Measurements from ENCODE around the gene KLHL36. TPM values are rescaled to one million over a fixed set of nuclear protein-coding genes. Genes with fewer than 3 reads are reported as not detected.
A peak's percentile ranks its signal among the peaks of the same experiment; 100 is the strongest.

KLHL36 gene
- total and polyA plus RNA-seq, 8 donors = 18.1 to 41.5 (median 26.5) TPM

DNA sequence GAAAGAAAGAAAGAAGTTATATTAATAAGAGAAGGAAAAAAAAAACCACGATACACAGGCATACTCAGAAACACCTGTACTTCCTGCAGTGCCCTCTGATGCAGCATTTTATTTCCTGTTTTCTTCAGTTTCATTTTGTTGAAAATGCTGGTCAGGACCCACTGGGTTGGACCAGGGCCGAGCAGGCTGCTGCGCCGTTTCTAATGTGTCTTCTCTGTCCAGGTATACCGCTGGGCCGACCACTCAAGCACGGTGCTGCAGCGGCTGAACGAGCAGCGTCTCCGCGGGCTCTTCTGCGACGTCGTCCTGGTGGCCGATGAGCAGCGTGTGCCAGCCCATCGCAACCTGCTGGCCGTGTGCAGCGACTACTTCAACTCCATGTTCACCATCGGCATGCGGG, 8.3 kb downstream of the KLHL36 start:
- Histone ChIP-seq H3K4me3 (no peak overlapping the region), H3K9me3 (no peaks in the 10 kb centered on the region), H3K27ac (no peak overlapping the region), H3K4me1 (no peaks in the 10 kb centered on the region), H3K27me3 (no peaks in the 10 kb centered on the region), H3K36me3 (peaks cover 7 to 46% (median 27%) of the 10 kb centered on the region in 3 donors)
- intact Hi-C loops (cut with DNase I) = no loop called here
- 97% methylated on average over 22 of the region's 22 CpGs for WGBS, 2 donors
- no peak for ATAC-seq
- FAIRE-seq = no peak
- TF ChIP-seq, protein P1, sequence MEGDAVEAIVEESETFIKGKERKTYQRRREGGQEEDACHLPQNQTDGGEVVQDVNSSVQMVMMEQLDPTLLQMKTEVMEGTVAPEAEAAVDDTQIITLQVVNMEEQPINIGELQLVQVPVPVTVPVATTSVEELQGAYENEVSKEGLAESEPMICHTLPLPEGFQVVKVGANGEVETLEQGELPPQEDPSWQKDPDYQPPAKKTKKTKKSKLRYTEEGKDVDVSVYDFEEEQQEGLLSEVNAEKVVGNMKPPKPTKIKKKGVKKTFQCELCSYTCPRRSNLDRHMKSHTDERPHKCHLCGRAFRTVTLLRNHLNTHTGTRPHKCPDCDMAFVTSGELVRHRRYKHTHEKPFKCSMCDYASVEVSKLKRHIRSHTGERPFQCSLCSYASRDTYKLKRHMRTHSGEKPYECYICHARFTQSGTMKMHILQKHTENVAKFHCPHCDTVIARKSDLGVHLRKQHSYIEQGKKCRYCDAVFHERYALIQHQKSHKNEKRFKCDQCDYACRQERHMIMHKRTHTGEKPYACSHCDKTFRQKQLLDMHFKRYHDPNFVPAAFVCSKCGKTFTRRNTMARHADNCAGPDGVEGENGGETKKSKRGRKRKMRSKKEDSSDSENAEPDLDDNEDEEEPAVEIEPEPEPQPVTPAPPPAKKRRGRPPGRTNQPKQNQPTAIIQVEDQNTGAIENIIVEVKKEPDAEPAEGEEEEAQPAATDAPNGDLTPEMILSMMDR (IDR thresholded peaks at IDR 0.05) = no peak
- no peak for DNase-seq

DNA sequence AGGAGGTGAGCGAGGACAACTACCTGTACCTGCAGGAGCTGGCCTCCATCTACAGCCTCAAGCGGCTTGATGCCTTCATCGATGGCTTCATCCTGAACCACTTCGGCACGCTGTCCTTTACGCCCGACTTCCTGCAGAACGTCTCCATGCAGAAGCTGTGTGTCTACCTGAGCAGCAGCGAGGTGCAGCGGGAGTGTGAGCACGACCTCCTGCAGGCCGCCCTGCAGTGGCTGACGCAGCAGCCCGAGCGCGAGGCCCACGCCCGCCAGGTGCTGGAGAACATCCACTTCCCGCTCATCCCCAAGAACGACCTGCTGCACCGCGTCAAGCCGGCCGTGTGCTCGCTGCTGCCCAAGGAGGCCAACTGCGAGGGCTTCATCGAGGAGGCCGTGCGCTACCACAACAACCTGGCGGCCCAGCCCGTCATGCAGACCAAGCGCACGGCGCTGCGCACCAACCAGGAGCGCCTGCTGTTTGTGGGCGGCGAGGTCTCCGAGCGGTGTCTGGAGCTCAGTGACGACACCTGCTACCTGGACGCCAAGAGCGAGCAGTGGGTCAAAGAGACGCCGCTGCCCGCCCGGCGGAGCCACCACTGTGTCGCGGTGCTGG, 9.0 kb downstream of the KLHL36 start:
- no peak for ATAC-seq
- Histone ChIP-seq H3K36me3 (peaks cover 7 to 53% (median 32%) of the 10 kb centered on the region in 3 donors), H3K4me3 (no peak overlapping the region), H3K4me1 (no peaks in the 10 kb centered on the region), H3K9me3 (no peaks in the 10 kb centered on the region), H3K27me3 (no peaks in the 10 kb centered on the region), H3K27ac (no peak overlapping the region)
- no peak for DNase-seq
- TF ChIP-seq, protein P1 (IDR thresholded peaks at IDR 0.05) = no peak
- no peak for FAIRE-seq
- intact Hi-C loops (cut with DNase I) = no loop called here
- 97 to 98% methylated on average over 50 of the region's 50 CpGs for WGBS, 2 donors

DNA sequence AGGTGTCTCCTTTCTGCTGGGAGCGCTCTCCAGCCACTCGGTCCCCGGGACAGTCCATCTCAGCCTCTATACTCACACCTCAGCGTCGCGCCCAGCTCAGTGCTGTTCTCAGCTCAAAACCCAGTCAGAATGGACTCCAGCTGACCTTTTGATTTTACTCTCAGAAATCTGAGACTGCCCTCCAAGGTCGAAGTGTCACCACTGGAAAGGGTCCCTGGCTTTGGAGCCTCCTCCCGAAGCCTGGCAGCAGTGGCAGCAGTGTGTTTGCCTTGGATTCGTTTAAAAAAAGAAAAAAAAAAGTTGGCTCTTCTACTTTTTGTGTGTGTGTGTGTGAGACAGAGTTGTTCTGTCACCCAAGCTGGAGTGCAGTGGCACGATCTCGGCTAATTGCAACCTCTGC, 10.4 kb downstream of the KLHL36 start:
- Histone ChIP-seq H3K4me1 (no peaks in the 10 kb centered on the region), H3K27me3 (no peaks in the 10 kb centered on the region), H3K36me3 (peaks cover 7 to 65% (median 38%) of the 10 kb centered on the region in 3 donors), H3K27ac (no peak overlapping the region), H3K9me3 (no peaks in the 10 kb centered on the region), H3K4me3 (no peak overlapping the region)
- intact Hi-C loops (cut with DNase I) = no loop called here
- DNase-seq (peak in 3 of 6 donors; percentile 36 to 48 (median 43)), ATAC-seq (peak; percentile 50 to 85 (median 63)), FAIRE-seq (no peak)
- WGBS, 2 donors = 47 to 49% methylated on average over 11 of the region's 11 CpGs
- TF ChIP-seq, protein P1 (IDR thresholded peaks at IDR 0.05) = no peak

DNA sequence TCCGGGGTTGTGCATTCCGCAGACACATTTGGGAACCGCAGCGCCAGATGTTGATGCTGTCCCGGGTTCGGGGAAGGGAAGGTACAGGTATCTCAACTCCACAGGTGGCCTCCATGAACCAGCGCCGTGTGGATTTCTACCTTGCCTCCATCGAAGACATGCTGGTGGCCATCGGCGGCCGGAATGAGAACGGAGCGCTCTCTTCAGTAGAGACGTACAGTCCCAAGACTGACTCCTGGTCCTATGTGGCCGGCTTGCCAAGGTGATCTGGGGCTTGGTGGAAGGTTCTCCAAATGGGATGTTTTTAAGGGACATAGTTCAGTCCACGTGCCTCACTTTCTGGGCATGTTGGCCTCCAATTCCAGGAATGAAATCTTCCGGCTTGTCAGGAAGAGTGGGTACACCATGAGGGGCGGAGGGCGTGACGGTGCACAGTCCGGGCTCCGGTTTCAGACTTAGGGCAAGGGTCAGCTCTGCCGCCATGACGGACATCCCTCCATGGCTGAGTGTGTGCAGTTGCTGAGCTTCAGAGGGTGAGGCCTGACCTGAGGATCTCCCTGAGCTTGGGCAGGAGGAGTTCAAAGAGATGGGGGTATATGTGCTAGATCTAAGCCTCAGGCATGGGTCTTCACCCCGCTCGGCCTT, 11.5 kb downstream of the KLHL36 start:
- intact Hi-C loops (cut with DNase I) = no loop called here
- no peak for FAIRE-seq
- peaks cover 7 to 69% (median 38%) of the 10 kb centered on the region in 3 donors for H3K36me3 ChIP-seq

More for the DNA sequence above, 11.5 kb downstream of the KLHL36 start:
- H3K27ac ChIP-seq = no peak overlapping the region
- H3K4me3 ChIP-seq = no peak overlapping the region
- no peaks in the 10 kb centered on the region for H3K27me3 ChIP-seq
- H3K4me1 ChIP-seq = no peaks in the 10 kb centered on the region
- no peaks in the 10 kb centered on the region for H3K9me3 ChIP-seq
- TF ChIP-seq, protein P1 (IDR thresholded peaks at IDR 0.05) = no peak
- DNase-seq (no peak), ATAC-seq (no peak)
- WGBS, 2 donors = 95 to 97% methylated on average over 27 of the region's 27 CpGs
